GM18870 (cell line): ENCODE measurements around the gene CGN.

ENCODE experiments used
- ATAC-seq: cut with Tn5 transposase; IDR thresholded peaks from one replicate; pipeline ENCODE4 v1.9.1; 2021; ENCODE audit warnings: moderate library complexity; ENCODE audit not compliant: unreplicated experiment

The CGN gene

GRCh38 chr1:151585622-151586021, 74.4 kb downstream of the CGN start:
- ATAC-seq = no peak
